ENCODE data around the gene LYZL1. TPM values are rescaled to one million over a fixed set of nuclear protein-coding genes. Genes with fewer than 3 reads are reported as not detected.

Gene LYZL1
- total RNA-seq, 5 donors from 2014 or later (not counting 1 experiment from before 2014, with no cell fraction given) = not detected

DNA sequence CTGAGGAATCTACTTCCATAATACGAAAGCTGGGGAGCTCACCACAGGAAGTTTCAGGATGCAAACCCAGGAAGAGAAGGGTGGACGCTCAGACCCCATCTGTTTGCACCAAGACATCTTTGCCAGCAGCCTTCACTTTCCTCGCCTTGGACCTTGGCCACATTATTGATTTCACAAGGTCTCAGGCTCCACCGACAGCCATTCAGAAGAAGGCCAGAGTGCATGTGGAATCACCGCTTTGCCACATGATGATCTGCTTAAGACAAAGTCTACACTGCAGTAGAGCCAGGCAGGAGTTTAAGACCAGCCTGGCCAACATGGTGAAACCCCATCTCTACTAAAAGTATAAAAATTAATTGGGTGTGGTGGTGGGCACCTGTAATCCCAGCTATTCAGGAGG lies 60.0 kb downstream of the LYZL1 start:
- Histone ChIP-seq H3K27ac (ENCODE audit: low read length) (no peak overlapping the region), H3K4me3 (ENCODE audit: control insufficient read depth in 1 of 2, extremely low read depth in 1 of 2, low read length in 1 of 2) (no peak overlapping the region), H3K36me3 (ENCODE audit: control insufficient read depth in 2 of 2, extremely low read depth in 1 of 2, insufficient read depth in 1 of 2, low read length in 1 of 2) (no peaks in the 10 kb centered on the region), H3K9me3 (no peaks in the 10 kb centered on the region), H3K27me3 (replicated peaks in 1 of 2; ENCODE audit: control insufficient read depth in 2 of 2, extremely low read depth in 1 of 2, insufficient read depth in 2 of 2, low read length in 1 of 2) (peaks cover 0 to 13% of the 10 kb centered on the region in 2 experiments), H3K4me1 (ENCODE audit: control insufficient read depth in 1 of 2, extremely low read depth in 1 of 2, insufficient read depth in 2 of 2, low read length in 2 of 2) (no peaks in the 10 kb centered on the region)
- H3K36me3 Mint-ChIP-seq = no peaks in the 10 kb centered on the region
- ATAC-seq (replicated peaks in 1 of 4) (no peak), DNase-seq (no peak)
- 81% methylated on average over 5 of the region's 5 CpGs for WGBS (ENCODE audit: insufficient coverage)
- ChIA-PET CTCF (no interaction called here), POLR2A (no interaction called here)
- no peaks in the 10 kb centered on the region for H3K4me1 Mint-ChIP-seq
- no peak overlapping the region for H3K27ac Mint-ChIP-seq
- H3K9me3 Mint-ChIP-seq = peaks cover 0 to 4% (median 0%) of the 10 kb centered on the region in 3 donors
- peaks cover 11 to 22% of the 10 kb centered on the region in 2 donors for H3K27me3 Mint-ChIP-seq
- no peak overlapping the region for H3K4me3 Mint-ChIP-seq

- Histone ChIP-seq H3K4me3 (ENCODE audit: control insufficient read depth in 1 of 2, extremely low read depth in 1 of 2, low read length in 1 of 2) (no peak overlapping the region), H3K9me3 (no peaks in the 10 kb centered on the region), H3K27me3 (replicated peaks in 1 of 2; ENCODE audit: control insufficient read depth in 2 of 2, extremely low read depth in 1 of 2, insufficient read depth in 2 of 2, low read length in 1 of 2) (peaks cover 0 to 6% of the 10 kb centered on the region in 2 experiments), H3K27ac (ENCODE audit: low read length) (no peak overlapping the region), H3K36me3 (ENCODE audit: control insufficient read depth in 2 of 2, extremely low read depth in 1 of 2, insufficient read depth in 1 of 2, low read length in 1 of 2) (no peaks in the 10 kb centered on the region), H3K4me1 (ENCODE audit: control insufficient read depth in 1 of 2, extremely low read depth in 1 of 2, insufficient read depth in 2 of 2, low read length in 2 of 2) (no peaks in the 10 kb centered on the region)
- H3K4me3 Mint-ChIP-seq = no peak overlapping the region
- ChIA-PET POLR2A (interaction anchor here in 1 of 2 donors (0.6 kb wide), 1 partner anchor 815 kb away, joined by 4 read pairs; no protein-coding TSS in a partner anchor), CTCF (no interaction called here)
- peaks cover 3 to 13% of the 10 kb centered on the region in 2 donors for H3K27me3 Mint-ChIP-seq
- H3K9me3 Mint-ChIP-seq = peaks cover 0 to 4% (median 0%) of the 10 kb centered on the region in 3 donors
- H3K36me3 Mint-ChIP-seq = no peaks in the 10 kb centered on the region
- no peak overlapping the region for H3K27ac Mint-ChIP-seq
- ATAC-seq (replicated peaks in 1 of 4) (no peak), DNase-seq (no peak)
- WGBS (ENCODE audit: insufficient coverage) = 100% methylated on average over 1 of the region's 3 CpGs
- no peaks in the 10 kb centered on the region for H3K4me1 Mint-ChIP-seq
Observed at GRCh38 chr10:29353305-29353704, 64.4 kb downstream of the LYZL1 start.

- CTCF ChIA-PET = no interaction called here
- Mint-ChIP-seq H3K36me3 (no peaks in the 10 kb centered on the region), H3K4me1 (no peaks in the 10 kb centered on the region), H3K4me3 (no peak overlapping the region), H3K27me3 (peaks cover 3 to 13% of the 10 kb centered on the region in 2 donors), H3K27ac (no peak overlapping the region), H3K9me3 (peaks cover 0 to 4% (median 0%) of the 10 kb centered on the region in 3 donors)
- no peak overlapping the region for H3K27ac ChIP-seq (ENCODE audit: low read length)
- no peaks in the 10 kb centered on the region for H3K36me3 ChIP-seq (ENCODE audit: control insufficient read depth in 2 of 2, extremely low read depth in 1 of 2, insufficient read depth in 1 of 2, low read length in 1 of 2)
- no peaks in the 10 kb centered on the region for H3K4me1 ChIP-seq (ENCODE audit: control insufficient read depth in 1 of 2, extremely low read depth in 1 of 2, insufficient read depth in 2 of 2, low read length in 2 of 2)
- POLR2A ChIA-PET = interaction anchor here in 1 of 2 donors (0.6 kb wide), 1 partner anchor 816 kb away, joined by 4 read pairs; no protein-coding TSS in a partner anchor
- H3K9me3 ChIP-seq = no peaks in the 10 kb centered on the region
- H3K4me3 ChIP-seq (ENCODE audit: control insufficient read depth in 1 of 2, extremely low read depth in 1 of 2, low read length in 1 of 2) = no peak overlapping the region
- WGBS (ENCODE audit: insufficient coverage) = 100% methylated on average over 1 of the region's 3 CpGs
- H3K27me3 ChIP-seq (replicated peaks in 1 of 2; ENCODE audit: control insufficient read depth in 2 of 2, extremely low read depth in 1 of 2, insufficient read depth in 2 of 2, low read length in 1 of 2) = peaks cover 0 to 2% of the 10 kb centered on the region in 2 experiments
- ATAC-seq (replicated peaks in 1 of 4) (no peak), DNase-seq (no peak)
Observed at GRCh38 chr10:29353887-29354561, 65.2 kb downstream of the LYZL1 start.

- Mint-ChIP-seq H3K9me3 (no peaks in the 10 kb centered on the region), H3K27ac (no peak overlapping the region), H3K36me3 (no peaks in the 10 kb centered on the region), H3K4me1 (no peaks in the 10 kb centered on the region), H3K4me3 (no peak overlapping the region), H3K27me3 (peaks cover 0 to 7% of the 10 kb centered on the region in 2 donors)
- CTCF ChIA-PET = interaction anchor here in 1 of 2 donors (0.6 kb wide), 1 partner anchor 1728 kb away, joined by 4 read pairs; no protein-coding TSS in a partner anchor
- H3K4me3 ChIP-seq (ENCODE audit: control insufficient read depth in 1 of 2, extremely low read depth in 1 of 2, low read length in 1 of 2) = no peak overlapping the region
- no peaks in the 10 kb centered on the region for H3K36me3 ChIP-seq (ENCODE audit: control insufficient read depth in 2 of 2, extremely low read depth in 1 of 2, insufficient read depth in 1 of 2, low read length in 1 of 2)
- WGBS (ENCODE audit: insufficient coverage) = 50% methylated on average over 2 of the region's 6 CpGs
- no peak overlapping the region for H3K27ac ChIP-seq (ENCODE audit: low read length)
- H3K9me3 ChIP-seq = no peaks in the 10 kb centered on the region
- H3K4me1 ChIP-seq (ENCODE audit: control insufficient read depth in 1 of 2, extremely low read depth in 1 of 2, insufficient read depth in 2 of 2, low read length in 2 of 2) = no peaks in the 10 kb centered on the region
- no peak for ATAC-seq (replicated peaks in 1 of 4)
- POLR2A ChIA-PET = no interaction called here
- H3K27me3 ChIP-seq (replicated peaks in 1 of 2; ENCODE audit: control insufficient read depth in 2 of 2, extremely low read depth in 1 of 2, insufficient read depth in 2 of 2, low read length in 1 of 2) = peaks cover 0 to 2% of the 10 kb centered on the region in 2 experiments
- DNase-seq = no peak
Observed at GRCh38 chr10:29355411-29355991, 66.6 kb downstream of the LYZL1 start.

GRCh38 chr10:29356931-29357330 lies 68.1 kb downstream of the LYZL1 start:
- H3K4me1 Mint-ChIP-seq = no peaks in the 10 kb centered on the region
- no peak for DNase-seq
- WGBS (ENCODE audit: insufficient coverage) = no CpG with 5 or more reads among the region's 2 CpGs

DNA sequence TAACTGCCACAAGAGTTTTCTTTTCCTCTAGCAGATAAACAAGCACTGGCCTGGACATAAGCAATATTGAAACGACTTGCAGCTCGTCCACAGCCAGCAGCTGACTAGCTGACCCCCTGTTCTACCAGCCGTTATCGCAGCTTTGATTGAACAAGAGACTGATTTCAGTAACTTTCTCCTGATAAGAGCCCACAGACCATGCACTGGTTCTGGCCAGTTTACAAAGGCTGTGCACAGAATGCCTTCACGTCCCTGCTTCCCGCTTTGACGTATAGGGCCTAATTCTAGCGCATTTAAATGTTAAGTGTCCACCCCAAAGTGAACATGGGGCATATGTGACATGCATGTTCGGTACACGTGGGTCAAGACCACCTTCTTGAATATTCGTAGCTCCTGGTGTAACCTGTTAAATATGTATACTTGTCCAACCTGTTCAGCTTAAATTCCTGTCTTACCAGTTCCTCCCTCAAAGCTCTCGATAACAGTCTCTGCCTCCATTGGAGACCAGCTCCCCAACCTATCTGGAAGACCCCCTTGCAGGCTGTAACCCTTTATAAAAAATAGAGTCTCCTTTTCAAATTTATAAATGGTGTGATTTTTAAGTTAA lies 69.2 kb downstream of the LYZL1 start:
- DNase-seq (no peak), ATAC-seq (replicated peaks in 1 of 4) (no peak)
- POLR2A ChIA-PET = no interaction called here
- Mint-ChIP-seq H3K27ac (no peak overlapping the region), H3K36me3 (no peaks in the 10 kb centered on the region), H3K27me3 (no peaks in the 10 kb centered on the region), H3K9me3 (no peaks in the 10 kb centered on the region), H3K4me3 (no peak overlapping the region), H3K4me1 (no peaks in the 10 kb centered on the region)
- Histone ChIP-seq H3K4me3 (ENCODE audit: control insufficient read depth in 1 of 2, extremely low read depth in 1 of 2, low read length in 1 of 2) (no peak overlapping the region), H3K27ac (ENCODE audit: low read length) (no peak overlapping the region), H3K36me3 (ENCODE audit: control insufficient read depth in 2 of 2, extremely low read depth in 1 of 2, insufficient read depth in 1 of 2, low read length in 1 of 2) (no peaks in the 10 kb centered on the region), H3K4me1 (ENCODE audit: control insufficient read depth in 1 of 2, extremely low read depth in 1 of 2, insufficient read depth in 2 of 2, low read length in 2 of 2) (no peaks in the 10 kb centered on the region), H3K27me3 (replicated peaks in 1 of 2; ENCODE audit: control insufficient read depth in 2 of 2, extremely low read depth in 1 of 2, insufficient read depth in 2 of 2, low read length in 1 of 2) (peaks cover 0 to 2% of the 10 kb centered on the region in 2 experiments), H3K9me3 (no peaks in the 10 kb centered on the region)
- 84% methylated on average over 11 of the region's 12 CpGs for WGBS (ENCODE audit: insufficient coverage)
- CTCF ChIA-PET = no interaction called here

More at GRCh38 chr10:29356931-29357330, 68.1 kb downstream of the LYZL1 start:
- Mint-ChIP-seq H3K9me3 (no peaks in the 10 kb centered on the region), H3K4me3 (no peak overlapping the region), H3K36me3 (no peaks in the 10 kb centered on the region), H3K27me3 (no peaks in the 10 kb centered on the region), H3K27ac (no peak overlapping the region)
- Histone ChIP-seq H3K36me3 (ENCODE audit: control insufficient read depth in 2 of 2, extremely low read depth in 1 of 2, insufficient read depth in 1 of 2, low read length in 1 of 2) (no peaks in the 10 kb centered on the region), H3K27me3 (replicated peaks in 1 of 2; ENCODE audit: control insufficient read depth in 2 of 2, extremely low read depth in 1 of 2, insufficient read depth in 2 of 2, low read length in 1 of 2) (peaks cover 0 to 2% of the 10 kb centered on the region in 2 experiments), H3K9me3 (no peaks in the 10 kb centered on the region), H3K4me3 (ENCODE audit: control insufficient read depth in 1 of 2, extremely low read depth in 1 of 2, low read length in 1 of 2) (no peak overlapping the region), H3K27ac (ENCODE audit: low read length) (no peak overlapping the region), H3K4me1 (ENCODE audit: control insufficient read depth in 1 of 2, extremely low read depth in 1 of 2, insufficient read depth in 2 of 2, low read length in 2 of 2) (no peaks in the 10 kb centered on the region)
- ATAC-seq (replicated peaks in 1 of 4) = no peak
- POLR2A ChIA-PET = no interaction called here
- CTCF ChIA-PET = interaction anchor here in 1 of 2 donors (0.6 kb wide), 1 partner anchor 31 kb away, joined by 3 read pairs; no protein-coding TSS in a partner anchor
